ENCODE results near the gene DUT.

GRCh38 chr15:48366584-48367312 is 35.5 kb downstream of the DUT start:
- no peak for TF ChIP-seq L3MBTL2 (conservative IDR thresholded peaks at IDR 0.05)
- no peak for TF ChIP-seq SP1 (IDR thresholded peaks at IDR 0.05)
- TF ChIP-seq HDGF (IDR thresholded peaks at IDR 0.05; ENCODE audit: borderline replicate concordance): no peak
- no peak for TF ChIP-seq FOXM1 (IDR thresholded peaks at IDR 0.05; ENCODE audit: borderline replicate concordance)
- no peak for TF ChIP-seq BHLHE40 (IDR thresholded peaks at IDR 0.05; ENCODE audit: borderline replicate concordance)
- no peak for TF ChIP-seq FOXA1 (IDR thresholded peaks at IDR 0.05)
- TF ChIP-seq ELF4 (IDR thresholded peaks at IDR 0.05): no peak
- no peak for TF ChIP-seq SUZ12 (IDR thresholded peaks at IDR 0.05)
- TF ChIP-seq ZNF384 (IDR thresholded peaks at IDR 0.05): no peak
